ENCODE data around the gene LTK. TPM values are rescaled to one million over a fixed set of nuclear protein-coding genes. Genes with fewer than 3 reads are reported as not detected.

LTK gene
- total RNA-seq, 1 experiment from 2014 or later = not detected

DNA sequence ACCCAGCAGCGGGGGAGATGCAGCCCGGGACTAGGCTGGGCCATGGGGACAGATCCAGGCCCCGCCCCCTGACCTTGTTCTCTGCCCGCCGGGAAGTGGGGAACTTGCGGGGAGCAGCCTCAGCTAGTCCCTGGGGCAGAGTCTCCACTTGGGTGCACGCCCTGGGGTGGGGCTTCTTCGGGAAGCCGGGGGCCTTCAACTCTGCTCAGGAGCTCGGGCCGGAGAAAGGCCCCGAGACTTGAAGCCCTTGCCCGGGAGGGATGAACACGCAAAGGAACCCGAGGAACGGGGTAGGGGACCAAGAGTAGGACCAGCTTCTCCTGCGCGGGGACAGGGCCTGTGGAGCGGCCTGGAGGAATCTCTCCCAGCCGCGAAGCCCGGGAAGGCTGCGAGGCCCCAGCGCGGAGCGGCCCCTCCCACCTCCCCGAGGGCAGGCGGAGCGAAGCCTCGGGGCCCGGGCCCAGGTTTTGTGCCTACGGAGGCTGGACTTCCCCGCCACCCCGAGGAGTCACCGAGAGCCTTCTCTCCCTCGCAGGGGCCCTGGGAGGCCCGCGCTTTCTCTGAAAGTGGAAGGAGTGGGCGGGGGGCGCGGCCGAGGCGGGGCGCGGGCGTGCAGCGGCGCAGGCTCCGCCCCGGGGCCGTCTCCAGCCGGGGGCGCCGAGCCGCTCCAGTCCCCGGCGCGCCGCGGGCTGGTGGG lies 20.3 kb downstream of the LTK start, which contains the start of gene ITPKA:
Gene ITPKA, plus strand, starts transcription at position 670 of the 697 bp plus-strand sequence. CDS start 54 bp downstream, outside the sequence.
- intact Hi-C loops (cut with micrococcal nuclease; ENCODE audit: unreplicated experiment) (no loop called here), in situ Hi-C loops (cut with HindIII; ENCODE audit: low pct_unique_long_range_greater_than_20kb, low sequenced_read_pairs) (no loop called here)
- no peaks in the 10 kb centered on the region for H3K27me3 ChIP-seq (ENCODE audit: control insufficient read depth, insufficient read depth, low read length)
- H3K27ac ChIP-seq (ENCODE audit: low read length) = peak within 1 kb of the TSS; percentile 77
- BruUV-seq (replicated peaks) = no TSS peak
- TF ChIP-seq, protein P1, sequence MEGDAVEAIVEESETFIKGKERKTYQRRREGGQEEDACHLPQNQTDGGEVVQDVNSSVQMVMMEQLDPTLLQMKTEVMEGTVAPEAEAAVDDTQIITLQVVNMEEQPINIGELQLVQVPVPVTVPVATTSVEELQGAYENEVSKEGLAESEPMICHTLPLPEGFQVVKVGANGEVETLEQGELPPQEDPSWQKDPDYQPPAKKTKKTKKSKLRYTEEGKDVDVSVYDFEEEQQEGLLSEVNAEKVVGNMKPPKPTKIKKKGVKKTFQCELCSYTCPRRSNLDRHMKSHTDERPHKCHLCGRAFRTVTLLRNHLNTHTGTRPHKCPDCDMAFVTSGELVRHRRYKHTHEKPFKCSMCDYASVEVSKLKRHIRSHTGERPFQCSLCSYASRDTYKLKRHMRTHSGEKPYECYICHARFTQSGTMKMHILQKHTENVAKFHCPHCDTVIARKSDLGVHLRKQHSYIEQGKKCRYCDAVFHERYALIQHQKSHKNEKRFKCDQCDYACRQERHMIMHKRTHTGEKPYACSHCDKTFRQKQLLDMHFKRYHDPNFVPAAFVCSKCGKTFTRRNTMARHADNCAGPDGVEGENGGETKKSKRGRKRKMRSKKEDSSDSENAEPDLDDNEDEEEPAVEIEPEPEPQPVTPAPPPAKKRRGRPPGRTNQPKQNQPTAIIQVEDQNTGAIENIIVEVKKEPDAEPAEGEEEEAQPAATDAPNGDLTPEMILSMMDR (IDR thresholded peaks at IDR 0.05) = no peak
- TF ChIP-seq SIN3A (IDR thresholded peaks at IDR 0.05; ENCODE audit: borderline replicate concordance, insufficient read depth, low read depth, low read length) = 0 out of 2 replicates have a peak, but pooled peaks have one; percentile 76
- H3K9me3 ChIP-seq (ENCODE audit: control insufficient read depth, insufficient read depth, low read depth, low read length) = no peaks in the 10 kb centered on the region
- no peaks in the 10 kb centered on the region for H3K36me3 ChIP-seq (ENCODE audit: control insufficient read depth, insufficient read depth, low read length)
- POLR2A ChIA-PET = interaction anchor here (0.6 kb wide), 1 partner anchor 29 kb away, joined by 4 read pairs; no protein-coding TSS in a partner anchor
- CTCF ChIA-PET = interaction anchor here (0.6 to 0.9 kb wide), 2 partner anchors 33 to 398 kb away, joined by 8 to 9 read pairs; no protein-coding TSS in a partner anchor
- H3K4me1 ChIP-seq (ENCODE audit: control insufficient read depth, insufficient read depth, low read length) = 0 out of 2 replicates have a peak, but pooled peaks cover 5% of the 10 kb centered on the region
- ATAC-seq = peak; percentile 85
- H3K4me3 ChIP-seq (ENCODE audit: low read depth in 2 of 2, low read length in 2 of 2) = peak within 1 kb of the TSS; percentile 62 to 65
- DNase-seq (ENCODE audit: low read depth, low spot score) = no peak

DNA sequence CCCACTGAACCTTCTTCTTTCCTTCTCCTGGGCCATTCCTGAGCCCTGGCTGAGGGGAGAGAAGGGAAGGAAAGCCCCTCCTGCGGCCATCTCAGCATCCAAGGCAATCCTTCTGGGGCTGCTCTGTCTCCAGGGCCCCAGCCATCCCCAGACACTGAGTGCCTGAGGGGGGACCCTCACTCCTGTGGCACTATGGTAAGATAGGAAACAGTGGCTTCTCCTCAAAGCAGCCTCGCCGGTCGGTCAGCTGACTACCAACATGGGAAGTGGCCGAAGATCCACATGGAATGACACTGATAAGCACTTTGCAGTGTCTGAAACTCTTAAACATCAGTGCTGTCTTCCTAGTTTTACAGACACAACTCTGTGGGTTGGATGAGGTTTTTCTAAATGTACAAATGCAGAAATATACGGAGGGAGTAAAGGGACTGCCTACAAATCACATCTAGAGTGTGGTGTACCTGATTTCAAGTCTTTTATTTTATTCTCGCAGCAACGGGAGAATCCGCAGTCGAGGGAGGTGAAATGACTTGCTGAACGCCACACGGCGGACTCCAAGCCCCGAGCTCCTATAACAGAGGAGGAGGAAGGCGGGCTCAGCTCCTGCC lies 20.9 kb downstream of the LTK start:
- ChIA-PET CTCF (interaction anchor here (0.9 kb wide), 1 partner anchor 32 kb away, joined by 9 read pairs; no protein-coding TSS in a partner anchor), POLR2A (interaction anchor here (0.6 kb wide), 1 partner anchor 28 kb away, joined by 4 read pairs; no protein-coding TSS in a partner anchor)
- Histone ChIP-seq H3K27ac (ENCODE audit: low read length) (peak overlapping the region; percentile 77), H3K4me3 (ENCODE audit: low read depth in 2 of 2, low read length in 2 of 2) (peak overlapping the region; percentile 62 to 65), H3K4me1 (ENCODE audit: control insufficient read depth, insufficient read depth, low read length) (0 out of 2 replicates have a peak, but pooled peaks cover 5% of the 10 kb centered on the region), H3K36me3 (ENCODE audit: control insufficient read depth, insufficient read depth, low read length) (no peaks in the 10 kb centered on the region), H3K9me3 (ENCODE audit: control insufficient read depth, insufficient read depth, low read depth, low read length) (no peaks in the 10 kb centered on the region), H3K27me3 (ENCODE audit: control insufficient read depth, insufficient read depth, low read length) (no peaks in the 10 kb centered on the region)
- intact Hi-C loops (cut with micrococcal nuclease; ENCODE audit: unreplicated experiment) = no loop called here
- no peak for DNase-seq (ENCODE audit: low read depth, low spot score)
- in situ Hi-C loops (cut with HindIII; ENCODE audit: low pct_unique_long_range_greater_than_20kb, low sequenced_read_pairs) = no loop called here
- TF ChIP-seq TCF7L2 (IDR thresholded peaks at IDR 0.05; ENCODE audit: low read depth, low read length) = no peak
- TF ChIP-seq SIN3A (IDR thresholded peaks at IDR 0.05; ENCODE audit: borderline replicate concordance, insufficient read depth, low read depth, low read length) = no peak
- TF ChIP-seq, protein P1 (IDR thresholded peaks at IDR 0.05) = no peak
- no peak for TF ChIP-seq POLR2AphosphoS5 (IDR thresholded peaks at IDR 0.05; ENCODE audit: low read depth, low read length)
- TF ChIP-seq, protein P2, sequence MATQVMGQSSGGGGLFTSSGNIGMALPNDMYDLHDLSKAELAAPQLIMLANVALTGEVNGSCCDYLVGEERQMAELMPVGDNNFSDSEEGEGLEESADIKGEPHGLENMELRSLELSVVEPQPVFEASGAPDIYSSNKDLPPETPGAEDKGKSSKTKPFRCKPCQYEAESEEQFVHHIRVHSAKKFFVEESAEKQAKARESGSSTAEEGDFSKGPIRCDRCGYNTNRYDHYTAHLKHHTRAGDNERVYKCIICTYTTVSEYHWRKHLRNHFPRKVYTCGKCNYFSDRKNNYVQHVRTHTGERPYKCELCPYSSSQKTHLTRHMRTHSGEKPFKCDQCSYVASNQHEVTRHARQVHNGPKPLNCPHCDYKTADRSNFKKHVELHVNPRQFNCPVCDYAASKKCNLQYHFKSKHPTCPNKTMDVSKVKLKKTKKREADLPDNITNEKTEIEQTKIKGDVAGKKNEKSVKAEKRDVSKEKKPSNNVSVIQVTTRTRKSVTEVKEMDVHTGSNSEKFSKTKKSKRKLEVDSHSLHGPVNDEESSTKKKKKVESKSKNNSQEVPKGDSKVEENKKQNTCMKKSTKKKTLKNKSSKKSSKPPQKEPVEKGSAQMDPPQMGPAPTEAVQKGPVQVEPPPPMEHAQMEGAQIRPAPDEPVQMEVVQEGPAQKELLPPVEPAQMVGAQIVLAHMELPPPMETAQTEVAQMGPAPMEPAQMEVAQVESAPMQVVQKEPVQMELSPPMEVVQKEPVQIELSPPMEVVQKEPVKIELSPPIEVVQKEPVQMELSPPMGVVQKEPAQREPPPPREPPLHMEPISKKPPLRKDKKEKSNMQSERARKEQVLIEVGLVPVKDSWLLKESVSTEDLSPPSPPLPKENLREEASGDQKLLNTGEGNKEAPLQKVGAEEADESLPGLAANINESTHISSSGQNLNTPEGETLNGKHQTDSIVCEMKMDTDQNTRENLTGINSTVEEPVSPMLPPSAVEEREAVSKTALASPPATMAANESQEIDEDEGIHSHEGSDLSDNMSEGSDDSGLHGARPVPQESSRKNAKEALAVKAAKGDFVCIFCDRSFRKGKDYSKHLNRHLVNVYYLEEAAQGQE (IDR thresholded peaks at IDR 0.05; ENCODE audit: insufficient read depth in 1 of 2, low read depth in 2 of 2, low read length in 1 of 2) = no peak
- no peak for ATAC-seq
- no TSS peak for BruUV-seq (replicated peaks)
